GM04503 (cell line): ENCODE data around the gene EMP3.

Experiments
- DNase-seq: peaks from one replicate; pipeline ENCODE4 v3.0.0-alpha.2; 2012; ENCODE audit warnings: low read depth

EMP3 gene

GRCh38 chr19:48318286-48318987, 6.9 kb upstream of the EMP3 start:
- DNase-seq, result no peak

- DNase-seq, result no peak
These were observed 5.5 kb upstream of the EMP3 start for GRCh38 chr19:48319647-48320541.

GRCh38 chr19:48321372-48321621, 4.1 kb upstream of the EMP3 start:
- no peak for DNase-seq

GRCh38 chr19:48321622-48322591, 3.4 kb upstream of the EMP3 start:
- peak; percentile 86 for DNase-seq

GRCh38 chr19:48329167-48329891, 4.0 kb downstream of the EMP3 start:
- DNase-seq, result no peak

- DNase-seq, result no peak
These were observed 4.8 kb downstream of the EMP3 start for GRCh38 chr19:48330012-48330681.

GRCh38 chr19:48332351-48332661, 7.0 kb downstream of the EMP3 start:
- no peak for DNase-seq

GRCh38 chr19:48332662-48333466, 7.5 kb downstream of the EMP3 start:
- DNase-seq, result peak; percentile 87

GRCh38 chr19:48333467-48334384, 8.4 kb downstream of the EMP3 start:
- no peak for DNase-seq

- no peak for DNase-seq
These were observed 13.0 kb downstream of the EMP3 start for GRCh38 chr19:48338253-48338755.

GRCh38 chr19:48338802-48339503, 13.6 kb downstream of the EMP3 start:
- DNase-seq, result no peak

GRCh38 chr19:48340995-48341394, 15.6 kb downstream of the EMP3 start:
- DNase-seq, result no peak

GRCh38 chr19:48341515-48342413, 16.4 kb downstream of the EMP3 start:
- no peak for DNase-seq

GRCh38 chr19:48342414-48342738, 17.0 kb downstream of the EMP3 start:
- DNase-seq, result no peak

GRCh38 chr19:48342841-48343540, 17.6 kb downstream of the EMP3 start:
- no peak for DNase-seq

- no peak for DNase-seq
These were observed 19.5 kb downstream of the EMP3 start for GRCh38 chr19:48344892-48345291.

- DNase-seq, result no peak
These were observed 20.8 kb downstream of the EMP3 start for GRCh38 chr19:48346191-48346590.
